ENCODE data around the gene CAMK2B. TPM values are rescaled to one million over a fixed set of nuclear protein-coding genes. Genes with fewer than 3 reads are reported as not detected.

CAMK2B gene
- total and polyA plus RNA-seq, 7 donors = 0.23 to 3.2 (median 1.5) TPM; not detected in 1

DNA sequence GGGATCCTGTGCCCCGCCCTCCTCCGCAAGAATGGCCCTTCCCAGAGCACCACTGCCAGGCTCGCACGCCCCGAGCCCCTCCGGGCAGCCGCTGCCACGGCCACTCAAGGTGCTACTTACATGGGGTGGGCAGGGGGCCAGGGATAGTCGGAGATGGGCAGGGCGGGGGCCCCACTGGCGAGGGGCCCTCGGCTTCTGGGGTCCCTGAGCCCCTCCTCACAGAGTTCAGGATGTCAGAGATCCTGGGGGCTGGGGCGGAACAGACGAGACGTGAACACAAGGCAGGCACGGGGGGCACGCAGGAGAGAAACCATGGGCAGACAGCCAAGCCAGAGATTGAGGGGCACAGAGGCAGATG lies 99.0 kb downstream of the CAMK2B start:
- Histone ChIP-seq H3K9me3 (no peaks in the 10 kb centered on the region), H3K36me3 (no peaks in the 10 kb centered on the region), H3K27ac (no peak overlapping the region), H3K27me3 (peaks cover 0 to 23% (median 20%) of the 10 kb centered on the region in 3 donors), H3K4me3 (no peak overlapping the region), H3K4me1 (no peaks in the 10 kb centered on the region)
- intact Hi-C loops (cut with DNase I) = no loop called here
- TF ChIP-seq, protein P1, sequence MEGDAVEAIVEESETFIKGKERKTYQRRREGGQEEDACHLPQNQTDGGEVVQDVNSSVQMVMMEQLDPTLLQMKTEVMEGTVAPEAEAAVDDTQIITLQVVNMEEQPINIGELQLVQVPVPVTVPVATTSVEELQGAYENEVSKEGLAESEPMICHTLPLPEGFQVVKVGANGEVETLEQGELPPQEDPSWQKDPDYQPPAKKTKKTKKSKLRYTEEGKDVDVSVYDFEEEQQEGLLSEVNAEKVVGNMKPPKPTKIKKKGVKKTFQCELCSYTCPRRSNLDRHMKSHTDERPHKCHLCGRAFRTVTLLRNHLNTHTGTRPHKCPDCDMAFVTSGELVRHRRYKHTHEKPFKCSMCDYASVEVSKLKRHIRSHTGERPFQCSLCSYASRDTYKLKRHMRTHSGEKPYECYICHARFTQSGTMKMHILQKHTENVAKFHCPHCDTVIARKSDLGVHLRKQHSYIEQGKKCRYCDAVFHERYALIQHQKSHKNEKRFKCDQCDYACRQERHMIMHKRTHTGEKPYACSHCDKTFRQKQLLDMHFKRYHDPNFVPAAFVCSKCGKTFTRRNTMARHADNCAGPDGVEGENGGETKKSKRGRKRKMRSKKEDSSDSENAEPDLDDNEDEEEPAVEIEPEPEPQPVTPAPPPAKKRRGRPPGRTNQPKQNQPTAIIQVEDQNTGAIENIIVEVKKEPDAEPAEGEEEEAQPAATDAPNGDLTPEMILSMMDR (IDR thresholded peaks at IDR 0.05) = no peak
- TF ChIP-seq POLR2A (IDR thresholded peaks at IDR 0.05) (no peak), EP300 (IDR thresholded peaks at IDR 0.05) (no peak), POLR2AphosphoS5 (IDR thresholded peaks at IDR 0.05) (no peak)
- 50 to 60% methylated on average over 17 of the region's 17 CpGs for WGBS, 2 donors
- DNase-seq = no peak

DNA sequence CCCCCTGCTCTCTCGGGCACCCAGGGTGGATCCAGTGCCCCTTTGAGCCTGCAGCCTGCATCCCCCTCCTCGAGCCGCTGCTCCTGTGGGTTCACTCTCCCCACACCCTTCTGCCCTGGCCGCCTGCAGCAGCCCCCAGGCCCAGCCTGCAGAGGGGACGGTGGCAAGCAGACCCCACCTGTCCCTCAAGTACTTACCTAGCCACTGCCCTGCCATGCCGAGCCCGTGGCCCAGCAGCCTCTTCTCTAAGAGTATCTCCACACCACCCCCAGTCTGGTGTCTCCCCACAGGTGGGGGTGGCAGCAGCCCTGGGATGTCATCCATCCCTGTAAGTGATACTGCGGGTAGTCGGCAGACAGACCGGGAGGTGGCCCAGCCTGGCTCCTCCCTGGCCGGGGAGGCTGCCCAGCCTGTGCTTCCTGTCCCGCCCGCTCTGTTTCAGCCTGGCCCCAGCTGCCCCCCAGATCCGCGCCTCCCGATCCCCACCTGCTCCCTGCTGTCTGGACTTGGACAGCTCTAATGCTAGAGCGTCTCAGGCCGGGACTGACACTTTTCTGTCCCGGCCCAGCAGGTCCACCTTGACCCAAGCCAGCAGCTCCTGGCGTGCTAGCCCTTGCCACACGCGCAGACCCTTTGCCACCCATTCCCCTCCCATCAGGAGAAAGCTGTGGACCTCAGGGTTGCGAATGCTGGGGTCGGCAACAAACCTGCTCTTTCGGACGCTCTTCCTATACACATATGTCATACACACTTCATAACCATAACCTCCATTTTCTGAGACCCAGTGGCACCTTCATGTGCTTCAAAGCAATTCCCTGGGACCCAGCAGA lies 99.6 kb downstream of the CAMK2B start:
- no peak for TF ChIP-seq POLR2AphosphoS5 (IDR thresholded peaks at IDR 0.05)
- TF ChIP-seq, protein P1 (IDR thresholded peaks at IDR 0.05) = no peak
- TF ChIP-seq EP300 (IDR thresholded peaks at IDR 0.05) = no peak
- TF ChIP-seq POLR2A (IDR thresholded peaks at IDR 0.05) = no peak
- Histone ChIP-seq H3K36me3 (no peaks in the 10 kb centered on the region), H3K4me1 (no peaks in the 10 kb centered on the region), H3K4me3 (no peak overlapping the region), H3K27ac (no peak overlapping the region), H3K9me3 (no peaks in the 10 kb centered on the region), H3K27me3 (peaks cover 0 to 23% (median 20%) of the 10 kb centered on the region in 3 donors)
- DNase-seq = no peak
- intact Hi-C loops (cut with DNase I) = no loop called here
- 57 to 72% methylated on average over 26 of the region's 26 CpGs for WGBS, 2 donors

DNA sequence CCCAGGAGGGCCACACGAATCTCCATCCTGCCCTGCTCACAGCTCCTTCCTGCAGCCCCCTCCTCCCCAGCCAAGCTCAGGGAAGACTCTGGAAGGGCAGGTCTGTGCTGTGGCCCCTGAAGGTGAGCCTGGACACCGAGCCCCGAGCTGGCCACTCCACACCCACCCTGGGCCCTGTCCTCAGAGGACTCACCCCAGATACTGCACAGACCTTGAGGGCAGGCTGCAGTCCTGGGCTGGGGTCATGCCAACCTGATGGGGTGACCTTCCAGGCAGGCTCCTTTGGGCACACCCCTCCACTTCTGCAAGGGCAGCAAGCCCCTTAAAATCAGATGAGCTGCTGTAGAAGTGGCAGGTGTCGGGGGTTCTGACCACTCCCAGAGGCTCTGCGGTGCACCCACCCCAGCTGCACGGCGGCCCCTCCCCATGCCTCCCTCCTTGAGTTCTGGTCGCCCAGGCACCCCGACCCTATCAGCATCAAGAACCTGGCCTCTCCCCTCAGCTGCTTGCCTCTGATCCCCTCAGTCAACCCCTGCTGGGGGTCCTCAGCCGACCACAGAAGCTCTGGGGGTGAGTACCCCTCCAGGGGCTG lies 100.3 kb downstream of the CAMK2B start:
- Histone ChIP-seq H3K27me3 (peaks cover 0 to 23% (median 20%) of the 10 kb centered on the region in 3 donors), H3K4me3 (no peak overlapping the region), H3K36me3 (no peaks in the 10 kb centered on the region), H3K27ac (no peak overlapping the region), H3K9me3 (no peaks in the 10 kb centered on the region), H3K4me1 (no peaks in the 10 kb centered on the region)
- TF ChIP-seq POLR2A (IDR thresholded peaks at IDR 0.05) = no peak
- TF ChIP-seq EP300 (IDR thresholded peaks at IDR 0.05) = no peak
- TF ChIP-seq POLR2AphosphoS5 (IDR thresholded peaks at IDR 0.05) = no peak
- TF ChIP-seq, protein P1 (IDR thresholded peaks at IDR 0.05) = no peak
- intact Hi-C loops (cut with DNase I) = no loop called here
- no peak for DNase-seq
- 65 to 74% methylated on average over 10 of the region's 10 CpGs for WGBS, 2 donors

DNA sequence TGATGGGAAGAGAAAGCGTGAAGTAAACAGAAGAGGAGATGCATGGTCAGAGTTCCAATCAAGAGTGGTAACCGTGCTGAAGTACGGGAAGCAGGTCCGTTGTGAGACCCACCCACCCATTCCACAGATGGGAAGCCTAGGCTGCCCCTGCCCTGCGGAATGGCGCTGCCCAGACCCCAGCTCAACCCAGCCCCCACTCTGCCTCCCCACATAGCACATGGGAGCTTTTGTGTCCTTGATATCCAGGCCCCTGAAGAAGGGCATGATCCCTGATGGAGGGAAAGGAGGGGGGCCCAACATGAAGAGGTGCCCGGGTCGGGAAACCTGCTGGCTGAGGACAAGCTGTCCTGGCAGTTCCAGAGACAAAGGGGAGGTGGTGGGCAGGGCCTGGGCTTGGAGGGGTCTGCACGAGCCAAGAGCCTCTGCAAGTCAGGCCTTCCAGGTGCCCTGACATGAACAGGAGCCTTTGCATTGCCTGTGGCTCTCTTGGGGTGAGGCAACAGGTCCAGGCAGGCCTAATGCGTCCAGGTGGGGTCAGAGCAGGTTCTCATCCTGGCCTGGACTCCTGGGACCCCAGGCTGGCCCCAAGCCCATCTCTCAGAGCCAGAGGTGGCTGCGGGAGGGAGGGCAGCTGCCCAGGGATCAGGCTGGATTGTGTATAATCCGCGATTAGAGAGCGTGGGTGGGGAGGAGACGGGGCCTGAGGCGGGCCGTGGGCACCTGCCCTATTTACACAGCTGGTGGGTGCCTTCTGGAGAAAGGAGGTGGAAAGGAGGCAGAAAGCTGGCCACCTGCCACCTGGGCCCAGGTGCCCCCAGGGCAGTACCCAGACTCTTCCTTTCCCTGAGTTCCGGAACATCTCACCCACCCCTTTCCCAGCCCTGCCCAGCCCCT lies 101.1 kb downstream of the CAMK2B start:
- H3K4me1 ChIP-seq = no peaks in the 10 kb centered on the region
- H3K4me3 ChIP-seq = no peak overlapping the region
- no peak overlapping the region for H3K27ac ChIP-seq
- no peaks in the 10 kb centered on the region for H3K9me3 ChIP-seq
- no peaks in the 10 kb centered on the region for H3K36me3 ChIP-seq
- no peak for DNase-seq
- TF ChIP-seq POLR2A (IDR thresholded peaks at IDR 0.05) = no peak
- 50 to 77% methylated on average over 18 of the region's 18 CpGs for WGBS, 2 donors
- peaks cover 0 to 25% (median 20%) of the 10 kb centered on the region in 3 donors for H3K27me3 ChIP-seq
- intact Hi-C loops (cut with DNase I) = no loop called here

All from sigmoid colon (tissue), 7 donors.